GM13977 (cell line): ENCODE results near the gene BTBD9.

Source experiments
- DNase-seq: peaks from one replicate; pipeline ENCODE4 v3.0.0; 2012; ENCODE audit warnings: low spot score
- in situ Hi-C: fragments of 300-500 bp; cut with MboI; formaldehyde crosslinking; loops from one replicate; pipeline ENCODE4 v1.12.0; 2022; ENCODE audit warnings: low sequenced_read_pairs, low pct_unique_long_range_greater_than_20kb, mixed read lengths, inconsistent platforms; ENCODE audit not compliant: unreplicated experiment
- TF ChIP-seq, protein P1 (sequence below): IDR thresholded peaks from 2 replicates; pipeline ENCODE4 v1.5.1; 2012; ENCODE audit warnings: mild to moderate bottlenecking, control low read depth; ENCODE audit not compliant: insufficient read depth; ENCODE audit errors: extremely low read depth, missing control alignments

BTBD9 gene

DNA sequence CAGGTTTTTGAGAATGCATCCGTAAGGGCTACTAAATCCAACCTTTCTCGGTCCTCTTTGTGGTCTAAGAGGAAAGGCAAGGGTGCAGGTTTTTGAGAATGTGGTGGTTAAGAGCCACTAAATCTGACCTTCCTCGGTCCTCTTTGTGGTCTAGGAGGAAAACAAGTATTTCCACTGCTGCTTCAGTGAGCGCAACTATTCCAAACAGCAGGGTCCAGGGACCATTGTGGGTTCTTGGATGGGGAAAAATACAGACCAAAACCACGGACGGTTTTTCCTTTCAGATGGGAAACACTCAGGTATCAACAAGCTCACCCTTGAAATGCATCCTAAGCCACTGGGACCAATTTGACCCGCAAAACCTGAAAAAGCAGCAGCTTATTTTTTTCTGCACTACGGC is 21.9 kb downstream of the BTBD9 start:
- DNase-seq = no peak
- in situ Hi-C loops = no loop called here
- TF ChIP-seq, protein P1, sequence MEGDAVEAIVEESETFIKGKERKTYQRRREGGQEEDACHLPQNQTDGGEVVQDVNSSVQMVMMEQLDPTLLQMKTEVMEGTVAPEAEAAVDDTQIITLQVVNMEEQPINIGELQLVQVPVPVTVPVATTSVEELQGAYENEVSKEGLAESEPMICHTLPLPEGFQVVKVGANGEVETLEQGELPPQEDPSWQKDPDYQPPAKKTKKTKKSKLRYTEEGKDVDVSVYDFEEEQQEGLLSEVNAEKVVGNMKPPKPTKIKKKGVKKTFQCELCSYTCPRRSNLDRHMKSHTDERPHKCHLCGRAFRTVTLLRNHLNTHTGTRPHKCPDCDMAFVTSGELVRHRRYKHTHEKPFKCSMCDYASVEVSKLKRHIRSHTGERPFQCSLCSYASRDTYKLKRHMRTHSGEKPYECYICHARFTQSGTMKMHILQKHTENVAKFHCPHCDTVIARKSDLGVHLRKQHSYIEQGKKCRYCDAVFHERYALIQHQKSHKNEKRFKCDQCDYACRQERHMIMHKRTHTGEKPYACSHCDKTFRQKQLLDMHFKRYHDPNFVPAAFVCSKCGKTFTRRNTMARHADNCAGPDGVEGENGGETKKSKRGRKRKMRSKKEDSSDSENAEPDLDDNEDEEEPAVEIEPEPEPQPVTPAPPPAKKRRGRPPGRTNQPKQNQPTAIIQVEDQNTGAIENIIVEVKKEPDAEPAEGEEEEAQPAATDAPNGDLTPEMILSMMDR = no peak

DNA sequence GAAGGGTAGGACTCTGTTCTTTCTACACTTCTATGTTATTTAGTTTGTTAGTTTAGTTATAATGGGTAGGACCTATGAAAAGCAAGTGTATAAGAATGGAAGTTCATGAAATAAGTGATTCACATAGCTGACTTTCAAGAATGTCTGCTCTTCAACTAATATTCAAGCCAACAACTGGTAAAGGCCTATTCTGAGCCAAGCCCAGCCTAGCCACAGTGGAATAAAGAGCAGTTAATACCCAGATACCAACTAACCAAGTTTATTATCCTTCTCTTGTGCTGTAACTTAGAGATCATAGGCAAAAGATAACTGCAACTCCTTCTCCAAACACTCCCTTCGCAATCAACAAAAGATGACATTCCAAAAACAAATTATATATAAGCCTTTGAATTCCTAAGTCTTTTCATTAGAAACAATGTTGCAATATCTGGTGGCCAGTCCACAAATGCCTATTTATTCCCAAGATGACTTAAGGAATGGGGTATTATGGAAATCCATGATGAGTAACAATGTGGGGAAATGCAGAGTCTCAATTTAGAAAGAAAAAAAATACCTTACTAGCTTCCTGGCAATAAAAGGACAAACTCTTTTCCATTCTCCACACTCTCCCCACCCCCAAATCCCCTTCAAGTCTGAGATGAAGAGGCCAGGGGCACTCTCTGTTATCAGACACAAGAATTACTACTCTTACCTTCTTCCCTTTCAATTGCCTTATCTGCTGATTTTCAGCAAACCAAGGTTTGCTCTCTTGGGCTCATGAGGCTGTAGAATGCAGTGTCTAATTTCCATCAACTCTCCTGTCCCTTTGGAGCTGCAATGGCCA is 27.4 kb downstream of the BTBD9 start:
- no peak for DNase-seq
- in situ Hi-C loops = no loop called here

GRCh38 chr6:38610050-38610625 is 29.6 kb downstream of the BTBD9 start:
- no peak for DNase-seq
- in situ Hi-C loops = no loop called here
- TF ChIP-seq, protein P1 = no peak

More for the DNA sequence above, 27.4 kb downstream of the BTBD9 start:
- TF ChIP-seq, protein P1 = no peak

DNA sequence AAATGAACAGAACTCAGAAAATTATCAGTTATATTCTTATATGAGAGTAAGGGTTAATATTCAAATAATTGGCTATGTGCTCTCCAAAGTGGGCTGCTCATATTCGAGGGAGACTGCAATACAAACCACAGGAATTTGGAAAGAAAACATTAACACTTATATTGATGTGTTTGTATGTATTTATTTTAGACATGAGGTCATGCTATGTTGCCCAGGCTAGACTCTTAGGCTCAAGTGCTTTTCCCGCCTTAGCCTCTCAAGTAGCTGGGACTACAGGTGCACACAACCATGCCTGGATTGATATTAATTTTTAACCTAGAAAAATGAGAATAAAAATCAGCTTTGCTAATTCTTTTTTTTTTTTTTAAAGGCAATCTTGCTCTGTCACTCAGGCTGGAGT is 35.0 kb downstream of the BTBD9 start:
- TF ChIP-seq, protein P1 = no peak
- in situ Hi-C loops = no loop called here
- no peak for DNase-seq

GRCh38 chr6:38603966-38604365 is 35.8 kb downstream of the BTBD9 start:
- TF ChIP-seq, protein P1 = no peak
- no peak for DNase-seq
- in situ Hi-C loops = no loop called here

GRCh38 chr6:38603496-38603895 is 36.2 kb downstream of the BTBD9 start:
- TF ChIP-seq, protein P1 = no peak
- in situ Hi-C loops = no loop called here
- no peak for DNase-seq
